GM03348 (cell line): ENCODE measurements around the gene ACACA.
"Not testable (repeated sequence)": the region's sequence is repeated elsewhere in the genome, so short reads cannot be mapped to it uniquely, and the experiment has no call there.

Experiments
- DNase-seq: peaks from one replicate; pipeline ENCODE4 v3.0.0; 2012; ENCODE audit warnings: low spot score

ACACA gene

GRCh38 chr17:37393352-37393751 lies 13.3 kb downstream of the ACACA start:
- DNase-seq = no peak

- DNase-seq = peak; percentile 35
Observed at GRCh38 chr17:37392024-37392590, 14.5 kb downstream of the ACACA start.

- no peak for DNase-seq
Observed at GRCh38 chr17:37391146-37391545, 15.5 kb downstream of the ACACA start.

- DNase-seq = no peak
Observed at GRCh38 chr17:37389160-37389559, 17.5 kb downstream of the ACACA start.

- DNase-seq = peak; percentile 30
Observed at GRCh38 chr17:37388266-37388665, 18.4 kb downstream of the ACACA start.

GRCh38 chr17:37386462-37386861 lies 20.2 kb downstream of the ACACA start:
- no peak for DNase-seq

- no peak for DNase-seq
Observed at GRCh38 chr17:37385474-37385990, 21.1 kb downstream of the ACACA start.

- no peak for DNase-seq
Observed at GRCh38 chr17:37384560-37385149, 22.0 kb downstream of the ACACA start.

GRCh38 chr17:37382056-37382455 lies 24.6 kb downstream of the ACACA start:
- DNase-seq = no peak

GRCh38 chr17:37375706-37376105 lies 30.9 kb downstream of the ACACA start, which contains the start of gene C17orf78:
TSS of gene C17orf78 (plus strand) at chr17:37375985. CDS start at chr17:37376093, 108 bp downstream.
- no peak for DNase-seq

GRCh38 chr17:37373530-37374159 lies 33.0 kb downstream of the ACACA start:
- DNase-seq = peak; percentile 83

GRCh38 chr17:37368577-37368976 lies 38.1 kb downstream of the ACACA start:
- DNase-seq = peak; percentile 33

GRCh38 chr17:37365589-37365988 lies 41.0 kb downstream of the ACACA start:
- DNase-seq = no peak

- DNase-seq = no peak
Observed at GRCh38 chr17:37361543-37361942, 45.1 kb downstream of the ACACA start.

- DNase-seq = peak; percentile 10
Observed at GRCh38 chr17:37360632-37361031, 46.0 kb downstream of the ACACA start.

GRCh38 chr17:37359682-37360188 lies 46.9 kb downstream of the ACACA start:
- peak; percentile 29 for DNase-seq

GRCh38 chr17:37358830-37359681 lies 47.6 kb downstream of the ACACA start:
- peak; percentile 97 for DNase-seq

GRCh38 chr17:37358098-37358829 lies 48.4 kb downstream of the ACACA start:
- peak; percentile 72 for DNase-seq

GRCh38 chr17:37356796-37357569 lies 49.7 kb downstream of the ACACA start:
- not testable (repeated sequence) for DNase-seq

GRCh38 chr17:37346863-37347402 lies 59.7 kb downstream of the ACACA start:
- DNase-seq = not testable (repeated sequence)
